ENCODE measurements around the gene ANKUB1. TPM values are rescaled to one million over a fixed set of nuclear protein-coding genes. Genes with fewer than 3 reads are reported as not detected.

The ANKUB1 gene
- total and polyA plus RNA-seq, 8 donors: not detected

GRCh38 chr3:149784064-149784704 lies 8.2 kb downstream of the ANKUB1 start:
- Histone ChIP-seq H3K27ac (peak overlapping the region in 1 of 4 donors; percentile 1), H3K9me3 (no peaks in the 10 kb centered on the region), H3K27me3 (no peaks in the 10 kb centered on the region), H3K4me3 (no peak overlapping the region), H3K4me1 (no peaks in the 10 kb centered on the region), H3K36me3 (no peaks in the 10 kb centered on the region)
- WGBS, 2 donors: 82 to 87% methylated on average over 5 of the region's 5 CpGs
- TF ChIP-seq, protein P1, sequence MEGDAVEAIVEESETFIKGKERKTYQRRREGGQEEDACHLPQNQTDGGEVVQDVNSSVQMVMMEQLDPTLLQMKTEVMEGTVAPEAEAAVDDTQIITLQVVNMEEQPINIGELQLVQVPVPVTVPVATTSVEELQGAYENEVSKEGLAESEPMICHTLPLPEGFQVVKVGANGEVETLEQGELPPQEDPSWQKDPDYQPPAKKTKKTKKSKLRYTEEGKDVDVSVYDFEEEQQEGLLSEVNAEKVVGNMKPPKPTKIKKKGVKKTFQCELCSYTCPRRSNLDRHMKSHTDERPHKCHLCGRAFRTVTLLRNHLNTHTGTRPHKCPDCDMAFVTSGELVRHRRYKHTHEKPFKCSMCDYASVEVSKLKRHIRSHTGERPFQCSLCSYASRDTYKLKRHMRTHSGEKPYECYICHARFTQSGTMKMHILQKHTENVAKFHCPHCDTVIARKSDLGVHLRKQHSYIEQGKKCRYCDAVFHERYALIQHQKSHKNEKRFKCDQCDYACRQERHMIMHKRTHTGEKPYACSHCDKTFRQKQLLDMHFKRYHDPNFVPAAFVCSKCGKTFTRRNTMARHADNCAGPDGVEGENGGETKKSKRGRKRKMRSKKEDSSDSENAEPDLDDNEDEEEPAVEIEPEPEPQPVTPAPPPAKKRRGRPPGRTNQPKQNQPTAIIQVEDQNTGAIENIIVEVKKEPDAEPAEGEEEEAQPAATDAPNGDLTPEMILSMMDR (IDR thresholded peaks at IDR 0.05): no peak
- DNase-seq (no peak), FAIRE-seq (no peak), ATAC-seq (no peak)
- intact Hi-C loops (cut with DNase I): no loop called here

DNA sequence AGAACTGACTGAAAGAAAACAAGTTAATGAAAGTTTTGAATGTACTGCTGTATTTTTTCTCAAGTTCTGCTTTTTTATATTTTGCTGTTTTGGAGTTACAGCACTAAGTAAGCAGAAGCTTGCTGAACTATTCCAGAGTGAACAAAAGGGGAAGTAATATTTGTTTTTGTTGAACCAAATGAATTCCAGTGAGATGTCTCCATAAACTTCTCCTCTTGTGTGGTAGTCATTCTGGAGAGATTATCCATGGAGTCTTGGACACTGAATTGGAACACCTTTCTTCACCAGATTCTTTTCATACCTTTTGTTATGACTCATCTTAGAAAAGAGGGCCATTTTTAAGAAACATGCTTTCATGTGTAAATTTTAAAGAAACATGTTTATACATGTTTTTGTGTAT lies 8.8 kb downstream of the ANKUB1 start:
- Histone ChIP-seq H3K4me3 (no peak overlapping the region), H3K36me3 (no peaks in the 10 kb centered on the region), H3K9me3 (no peaks in the 10 kb centered on the region), H3K27me3 (no peaks in the 10 kb centered on the region), H3K4me1 (no peaks in the 10 kb centered on the region), H3K27ac (peak overlapping the region in 1 of 4 donors; percentile 1)
- peak; percentile 72 for FAIRE-seq
- DNase-seq: no peak
- peak in 1 of 4 donors; percentile 52 for ATAC-seq
- intact Hi-C loops (cut with DNase I): no loop called here
- TF ChIP-seq, protein P1 (IDR thresholded peaks at IDR 0.05): no peak

DNA sequence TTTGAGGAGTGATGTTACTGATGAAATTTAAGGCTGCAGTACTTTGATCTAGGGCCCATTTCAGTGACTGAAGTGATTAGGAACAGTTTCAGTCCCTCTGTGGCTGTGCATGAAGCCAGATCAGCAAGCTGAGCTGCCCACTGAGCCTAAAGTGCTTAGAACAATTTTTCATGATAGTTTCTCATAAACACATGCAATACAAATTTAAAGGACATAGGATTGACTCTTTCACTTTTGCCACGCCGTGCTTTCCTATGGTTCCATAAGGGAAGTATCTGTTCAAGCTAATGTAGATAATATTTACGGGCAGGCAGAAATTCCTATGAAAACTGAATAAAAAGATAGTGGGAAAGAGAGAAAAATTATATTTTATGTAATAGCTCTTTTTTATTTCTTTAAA lies 10.6 kb downstream of the ANKUB1 start:
- Histone ChIP-seq H3K36me3 (no peaks in the 10 kb centered on the region), H3K4me3 (no peak overlapping the region), H3K27me3 (no peaks in the 10 kb centered on the region), H3K27ac (no peak overlapping the region), H3K4me1 (no peaks in the 10 kb centered on the region), H3K9me3 (no peaks in the 10 kb centered on the region)
- no peak for DNase-seq
- TF ChIP-seq, protein P1 (IDR thresholded peaks at IDR 0.05): no peak
- FAIRE-seq: no peak
- 87 to 91% methylated on average over 3 of the region's 3 CpGs for WGBS, 2 donors
- ATAC-seq: no peak
- intact Hi-C loops (cut with DNase I): no loop called here

- Histone ChIP-seq H3K27ac (no peak overlapping the region), H3K27me3 (no peaks in the 10 kb centered on the region), H3K36me3 (no peaks in the 10 kb centered on the region), H3K9me3 (no peaks in the 10 kb centered on the region), H3K4me1 (no peaks in the 10 kb centered on the region), H3K4me3 (no peak overlapping the region)
- FAIRE-seq: no peak
- TF ChIP-seq, protein P1 (IDR thresholded peaks at IDR 0.05): no peak
- ATAC-seq: peak in 1 of 4 donors; percentile 24
- intact Hi-C loops (cut with DNase I): no loop called here
- DNase-seq: no peak
- WGBS, 2 donors: 86 to 87% methylated on average over 4 of the region's 4 CpGs
These were observed 11.1 kb downstream of the ANKUB1 start for GRCh38 chr3:149781211-149781610.

- H3K36me3 ChIP-seq: no peaks in the 10 kb centered on the region
- FAIRE-seq (no peak), ATAC-seq (no peak), DNase-seq (no peak)
- intact Hi-C loops (cut with DNase I): no loop called here
- no peaks in the 10 kb centered on the region for H3K9me3 ChIP-seq
- 81 to 88% methylated on average over 2 of the region's 2 CpGs for WGBS, 2 donors
- H3K4me3 ChIP-seq: no peak overlapping the region
- TF ChIP-seq, protein P1 (IDR thresholded peaks at IDR 0.05): no peak
- no peaks in the 10 kb centered on the region for H3K27me3 ChIP-seq
- no peak overlapping the region for H3K27ac ChIP-seq
- no peaks in the 10 kb centered on the region for H3K4me1 ChIP-seq
These were observed 14.7 kb downstream of the ANKUB1 start for GRCh38 chr3:149777414-149778214.
